Raji (cell line): ENCODE results near the gene HDAC7.

Experiments
- POLR2A ChIP-seq: IDR thresholded peaks from 2 replicates; pipeline ENCODE4 v1.6.1; 2011; ENCODE audit warnings: low read depth, low read length, control low read depth; ENCODE audit not compliant: insufficient read depth

Gene HDAC7

GRCh38 chr12:47763481-47764346 lies 56.0 kb downstream of the HDAC7 start:
- no peak for TF ChIP-seq POLR2A

DNA sequence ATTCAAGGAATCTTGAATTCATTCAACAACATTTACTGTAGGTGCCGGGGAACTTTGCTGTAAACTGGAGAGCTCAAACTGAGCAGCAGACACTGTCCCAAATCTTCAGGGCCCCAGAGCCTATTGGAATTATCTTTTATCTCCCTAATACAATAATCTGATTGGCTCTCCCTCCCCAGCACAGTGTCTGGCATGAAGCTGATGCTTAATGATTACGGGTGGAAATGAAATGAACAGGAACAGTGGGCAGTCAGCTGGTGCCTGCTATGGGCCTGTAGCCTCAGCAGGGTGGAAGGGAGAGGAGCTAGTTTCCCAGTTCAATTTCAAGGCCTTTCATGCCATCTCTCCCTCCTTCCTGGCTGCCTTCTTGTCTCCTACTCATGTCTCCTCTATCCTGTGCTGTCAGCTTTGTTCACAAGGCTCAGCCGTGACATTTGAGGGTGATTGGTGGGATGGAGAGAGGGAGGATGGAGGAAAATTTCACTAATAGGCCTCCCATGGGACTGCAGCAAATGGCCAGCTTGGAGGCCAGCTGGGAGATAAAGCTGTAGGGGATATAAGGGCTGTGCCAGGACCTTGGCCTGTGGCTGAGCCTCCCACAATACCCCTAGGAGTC lies 56.7 kb downstream of the HDAC7 start:
- no peak for TF ChIP-seq POLR2A

- TF ChIP-seq POLR2A, result no peak
Observed at GRCh38 chr12:47758834-47759690, 60.6 kb downstream of the HDAC7 start, which contains the start of gene RAPGEF3. Gene RAPGEF3 (minus strand): TSS chr12:47758880. CDS start chr12:47758556, 324 bp downstream.

- TF ChIP-seq POLR2A, result no peak
Observed at GRCh38 chr12:47758584-47758833, 61.2 kb downstream of the HDAC7 start.

DNA sequence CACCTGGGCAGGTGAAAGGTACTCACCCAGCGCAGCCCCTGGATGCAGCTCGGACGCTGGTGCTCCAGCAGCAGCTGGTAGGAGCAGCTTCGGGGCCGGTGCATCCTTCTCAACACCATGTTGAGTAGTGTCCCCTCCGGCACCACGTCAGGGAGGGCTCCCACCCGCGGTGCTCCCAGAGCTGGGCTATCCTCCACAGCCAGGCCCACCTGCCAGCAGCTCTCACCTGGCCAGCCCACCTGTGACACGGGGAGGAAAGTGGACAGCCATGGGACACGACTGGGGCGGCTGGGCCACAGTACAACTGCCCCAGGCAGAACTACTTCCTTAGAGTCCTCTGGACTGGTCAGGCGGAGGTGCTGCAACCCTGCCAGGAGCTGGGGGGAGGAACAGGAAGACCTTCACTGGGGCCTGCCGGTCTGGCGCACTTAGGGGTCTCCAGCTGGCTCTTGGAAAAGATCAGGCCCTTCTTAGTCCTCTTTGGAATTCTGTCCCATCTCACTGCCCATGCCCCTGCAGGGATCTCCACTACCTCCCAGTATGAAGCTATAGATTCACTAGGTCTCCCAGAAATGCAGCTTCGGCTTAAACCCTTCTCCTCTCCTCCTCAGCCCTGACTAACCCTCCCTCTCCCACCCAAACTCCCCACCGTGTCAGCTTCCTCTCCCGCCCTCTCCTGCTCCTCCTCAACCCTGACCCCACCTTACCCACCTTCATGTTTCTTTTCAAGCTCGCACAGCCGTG lies 61.7 kb downstream of the HDAC7 start:
- TF ChIP-seq POLR2A, result no peak

- no peak for TF ChIP-seq POLR2A
Observed at GRCh38 chr12:47757364-47757839, 62.3 kb downstream of the HDAC7 start.

- TF ChIP-seq POLR2A, result no peak
Observed at GRCh38 chr12:47755655-47756562, 63.8 kb downstream of the HDAC7 start.

- no peak for TF ChIP-seq POLR2A
Observed at GRCh38 chr12:47754881-47755280, 64.8 kb downstream of the HDAC7 start.

DNA sequence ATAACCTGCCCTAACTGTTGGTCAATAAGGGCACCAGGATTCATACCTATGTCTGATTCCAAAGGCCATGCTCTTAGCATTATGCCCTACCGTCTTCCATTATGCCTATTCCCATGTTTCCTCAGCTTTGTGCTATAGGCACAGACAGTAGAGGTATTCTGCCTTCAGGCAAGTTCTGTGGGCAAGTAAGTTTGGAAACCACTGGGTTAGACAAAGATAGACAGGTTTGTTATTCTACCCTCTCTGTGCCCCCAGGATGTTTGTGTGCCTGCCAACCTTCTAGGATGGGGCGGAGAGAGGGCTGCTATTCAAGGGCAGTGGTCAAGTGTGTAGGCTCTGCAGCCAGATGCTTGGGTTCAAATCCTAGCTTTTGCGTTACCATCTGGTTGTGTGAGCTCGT lies 65.6 kb downstream of the HDAC7 start:
- no peak for TF ChIP-seq POLR2A

- TF ChIP-seq POLR2A, result no peak
Observed at GRCh38 chr12:47753021-47754001, 66.4 kb downstream of the HDAC7 start.

DNA sequence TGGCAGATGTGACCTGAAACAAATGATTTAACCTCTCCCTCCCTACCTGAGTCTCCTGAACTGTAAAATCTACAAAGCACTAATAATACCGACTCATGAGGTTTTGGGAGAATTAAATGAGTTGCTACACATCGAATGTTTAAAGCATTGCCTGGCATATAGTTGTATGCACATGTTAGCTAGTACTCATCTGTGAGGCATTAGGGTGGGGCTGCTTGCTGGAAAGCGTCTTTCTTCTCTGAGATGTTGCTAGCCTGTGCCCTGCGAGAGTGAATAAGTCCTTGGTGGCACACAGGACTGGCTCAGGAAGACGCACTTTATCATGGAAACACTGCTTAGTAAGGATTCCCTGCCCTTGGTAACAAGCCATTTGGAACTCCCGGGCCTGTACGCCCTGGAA lies 67.2 kb downstream of the HDAC7 start:
- TF ChIP-seq POLR2A, result no peak

DNA sequence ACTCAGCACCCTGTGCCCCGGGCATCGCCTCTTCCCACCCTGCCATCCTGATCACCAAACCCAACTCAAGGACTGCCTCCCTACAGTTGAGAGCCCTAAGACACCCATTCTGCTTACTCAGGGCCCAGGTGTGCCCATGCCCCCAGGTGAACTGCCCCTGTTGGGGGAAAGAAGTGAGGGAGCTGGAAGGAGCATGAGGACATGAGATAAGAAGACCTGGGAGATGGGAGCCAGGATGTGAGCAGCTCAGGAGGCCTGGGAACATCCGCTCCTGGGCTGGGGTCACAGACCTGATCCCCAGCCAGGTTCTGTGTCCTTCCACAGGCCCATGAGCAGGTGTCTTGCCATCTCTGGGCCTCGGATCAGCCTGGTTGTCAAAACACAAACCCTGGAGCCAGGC lies 67.6 kb downstream of the HDAC7 start:
- TF ChIP-seq POLR2A, result no peak

- TF ChIP-seq POLR2A, result no peak
Observed at GRCh38 chr12:47751561-47751960, 68.1 kb downstream of the HDAC7 start.

- no peak for TF ChIP-seq POLR2A
Observed at GRCh38 chr12:47750916-47751470, 68.7 kb downstream of the HDAC7 start.
